Kidney (tissue), 14 donors: ENCODE measurements around the gene BATF3. TPM values are rescaled to one million over a fixed set of nuclear protein-coding genes. Genes with fewer than 3 reads are reported as not detected.

Experiments used
- DNase-seq, 5 donors: peaks; one replicate each; pipeline ENCODE4 v3.0.0-alpha.2; 2013 to 2020
- FAIRE-seq: peaks from 2 replicates; lab custom pipeline; 2012; peaks lifted over from hg19 to GRCh38; lab: Jason Lieb, UNC
- H3K27ac ChIP-seq, 2 donors: one replicate each; pipeline ENCODE4 v1.7.0; 2013; ENCODE audit warnings: low read depth in 2 of 2, low read length in 2 of 2, inconsistent platforms in 1 of 2
- H3K27me3 ChIP-seq: one replicate; pipeline ENCODE4 v1.7.1; 2013; ENCODE audit warnings: low read length, inconsistent platforms; ENCODE audit not compliant: control insufficient read depth, insufficient read depth
- H3K36me3 ChIP-seq, 3 donors: one replicate each; pipeline versions ENCODE4 v1.7.0 to v1.7.1; 2013; ENCODE audit warnings: low read length in 3 of 3, control low read depth in 1 of 3, inconsistent platforms in 1 of 3; ENCODE audit not compliant: insufficient read depth in 3 of 3, control insufficient read depth in 2 of 3
- H3K4me1 ChIP-seq, 3 donors: one replicate each; pipeline versions ENCODE4 v1.7.0 to v1.7.1; 2013; ENCODE audit warnings: low read length in 3 of 3, inconsistent platforms in 1 of 3, low read depth in 1 of 3; ENCODE audit not compliant: control insufficient read depth in 2 of 3, insufficient read depth in 2 of 3
- H3K4me3 ChIP-seq, 3 donors: one replicate each; pipeline versions ENCODE4 v1.7.0 to v1.8.1; 2013; ENCODE audit warnings: low read length in 3 of 3, control low read depth in 1 of 3, inconsistent platforms in 1 of 3
- H3K9ac ChIP-seq, 3 donors: one replicate each; pipeline versions ENCODE4 v1.7.0 to v1.7.1; 2013; ENCODE audit warnings: low read length in 3 of 3, control low read depth in 1 of 3, inconsistent platforms in 1 of 3
- H3K9me3 ChIP-seq, 3 donors: one replicate each; pipeline versions ENCODE4 v1.7.0 to v1.7.1; 2013; ENCODE audit warnings: low read length in 3 of 3, control low read depth in 1 of 3, inconsistent platforms in 1 of 3; ENCODE audit not compliant: control insufficient read depth in 2 of 3, insufficient read depth in 1 of 3
- CTCF ChIP-seq: IDR thresholded peaks from 3 replicates; pipeline ENCODE4 v1.5.1; 2012; ENCODE audit warnings: mild to moderate bottlenecking, moderate library complexity, borderline replicate concordance; ENCODE audit not compliant: insufficient read depth; ENCODE audit errors: extremely low read depth
- intact Hi-C: fragments of 100-400 bp; cut with DNase I; formaldehyde crosslinking; loops from one replicate; pipeline ENCODE4 v1.11.1; 2022
- polyA plus RNA-seq: library from polyadenylated mRNA; stranded (reverse); fragments of 350-450 nt; fragmentation: Illumina TruSeq; extraction: RNeasy Lipid Tissue Mini Kit (QIAGEN cat#74804); gene quantifications from one replicate; pipeline ENCODE4 v1.2.3, GENCODE V29; 2014; ENCODE audit warnings: low read depth, low replicate concordance; ENCODE audit not compliant: insufficient read depth
- total RNA-seq: library from RNA; stranded (reverse); fragmentation: NEBNext Ultra II Directional; extraction: Animal tissue kit (Norgen Biotek cat#: 25700); gene quantifications from one replicate; pipeline ENCODE4 v1.2.1, GENCODE V29; 2021
- donor health status: control.
- donor health status: control.
- donor health status: control.
- donor health status: control.
- donor health status: control.
- donor health status: DM: yes; HTN: yes; CAD: no.
- donor health status: Normal renal cell carcinoma (clear cell type).

Gene BATF3
- total and polyA plus RNA-seq, 2 donors from 2014 or later: 3.3 to 6.5 TPM

- intact Hi-C loops: no loop called here
- DNase-seq (no peak), FAIRE-seq (no peak)
- Histone ChIP-seq H3K27ac (no peak overlapping the region), H3K36me3 (no peaks in the 10 kb centered on the region), H3K9ac (no peak overlapping the region), H3K4me1 (no peaks in the 10 kb centered on the region), H3K9me3 (no peaks in the 10 kb centered on the region), H3K27me3 (no peaks in the 10 kb centered on the region), H3K4me3 (no peak overlapping the region)
- TF ChIP-seq CTCF: no peak
Measured at GRCh38 chr1:212686069-212686468, 13.6 kb downstream of the BATF3 start.

GRCh38 chr1:212685429-212685828 lies 14.2 kb downstream of the BATF3 start:
- H3K9me3 ChIP-seq: no peaks in the 10 kb centered on the region
- FAIRE-seq (no peak), DNase-seq (no peak)
- no peaks in the 10 kb centered on the region for H3K36me3 ChIP-seq
- no peak overlapping the region for H3K9ac ChIP-seq
- no peaks in the 10 kb centered on the region for H3K4me1 ChIP-seq
- intact Hi-C loops: no loop called here
- no peak overlapping the region for H3K27ac ChIP-seq
- H3K27me3 ChIP-seq: no peaks in the 10 kb centered on the region
- H3K4me3 ChIP-seq: no peak overlapping the region
- no peak for TF ChIP-seq CTCF

GRCh38 chr1:212684521-212685090 lies 15.0 kb downstream of the BATF3 start:
- Histone ChIP-seq H3K9me3 (no peaks in the 10 kb centered on the region), H3K27me3 (no peaks in the 10 kb centered on the region), H3K9ac (no peak overlapping the region), H3K27ac (no peak overlapping the region), H3K4me1 (no peaks in the 10 kb centered on the region), H3K4me3 (no peak overlapping the region), H3K36me3 (no peaks in the 10 kb centered on the region)
- FAIRE-seq: no peak
- intact Hi-C loops: no loop called here
- no peak for TF ChIP-seq CTCF
- DNase-seq: no peak

- Histone ChIP-seq H3K4me1 (no peaks in the 10 kb centered on the region), H3K9me3 (no peaks in the 10 kb centered on the region), H3K9ac (no peak overlapping the region), H3K4me3 (no peak overlapping the region), H3K36me3 (no peaks in the 10 kb centered on the region), H3K27me3 (no peaks in the 10 kb centered on the region), H3K27ac (no peak overlapping the region)
- intact Hi-C loops: no loop called here
- DNase-seq (no peak), FAIRE-seq (no peak)
- no peak for TF ChIP-seq CTCF
Measured at GRCh38 chr1:212684076-212684475, 15.6 kb downstream of the BATF3 start.
